SH-SY5Y (cell line): ENCODE data around the gene XKR8.

Experiments
- GATA2 ChIP-seq: IDR thresholded peaks from 2 replicates; pipeline ENCODE4 v1.6.1; 2011; ENCODE audit warnings: mild to moderate bottlenecking, low read depth, low read length
- GATA3 ChIP-seq: IDR thresholded peaks from 2 replicates; pipeline ENCODE4 v1.6.1; 2011; ENCODE audit warnings: low read depth, mild to moderate bottlenecking, low read length, moderate library complexity

- TF ChIP-seq GATA2 (no peak), GATA3 (no peak)
Measured at GRCh38 chr1:27992276-27992675, 32.5 kb downstream of the XKR8 start.
